Measurements from ENCODE around the gene DCLK2.

DCLK2 gene

DNA sequence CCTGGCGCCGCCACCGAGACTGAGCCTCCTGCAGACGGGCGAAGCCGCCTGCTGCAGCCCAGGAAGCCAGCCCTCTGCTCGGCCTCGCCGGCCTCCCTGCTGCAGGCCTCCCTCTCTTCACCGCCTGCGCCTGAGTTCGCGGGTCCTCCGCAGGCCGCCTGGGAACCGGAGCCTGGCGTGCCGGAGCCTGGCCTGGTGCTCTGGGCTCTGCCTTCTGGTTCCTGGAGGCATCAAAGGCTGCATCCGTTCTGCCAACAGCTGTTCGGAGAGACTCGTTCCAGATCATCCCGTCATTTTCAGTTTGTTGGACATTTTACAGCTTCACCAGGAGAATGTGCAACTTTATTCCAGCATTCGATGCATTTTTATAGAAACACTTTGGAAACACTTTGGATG lies 178.0 kb downstream of the DCLK2 start:
- CTCF ChIA-PET: no interaction called here
- Histone ChIP-seq H3K4me3 (ENCODE audit: low read depth, low read length) (no peak overlapping the region), H3K4me1 (ENCODE audit: control insufficient read depth, insufficient read depth, low read length) (no peaks in the 10 kb centered on the region), H3K36me3 (ENCODE audit: control insufficient read depth in 2 of 2, insufficient read depth in 1 of 2, low read length in 2 of 2) (peaks cover 0 to 24% of the 10 kb centered on the region in 2 experiments; a peak in 1 of 3 replicates), H3K27ac (ENCODE audit: extremely low read depth, low read depth, low read length) (no peak overlapping the region), H3K9me3 (ENCODE audit: control insufficient read depth, insufficient read depth, low read depth, low read length) (no peaks in the 10 kb centered on the region)
- TF ChIP-seq, protein P1, sequence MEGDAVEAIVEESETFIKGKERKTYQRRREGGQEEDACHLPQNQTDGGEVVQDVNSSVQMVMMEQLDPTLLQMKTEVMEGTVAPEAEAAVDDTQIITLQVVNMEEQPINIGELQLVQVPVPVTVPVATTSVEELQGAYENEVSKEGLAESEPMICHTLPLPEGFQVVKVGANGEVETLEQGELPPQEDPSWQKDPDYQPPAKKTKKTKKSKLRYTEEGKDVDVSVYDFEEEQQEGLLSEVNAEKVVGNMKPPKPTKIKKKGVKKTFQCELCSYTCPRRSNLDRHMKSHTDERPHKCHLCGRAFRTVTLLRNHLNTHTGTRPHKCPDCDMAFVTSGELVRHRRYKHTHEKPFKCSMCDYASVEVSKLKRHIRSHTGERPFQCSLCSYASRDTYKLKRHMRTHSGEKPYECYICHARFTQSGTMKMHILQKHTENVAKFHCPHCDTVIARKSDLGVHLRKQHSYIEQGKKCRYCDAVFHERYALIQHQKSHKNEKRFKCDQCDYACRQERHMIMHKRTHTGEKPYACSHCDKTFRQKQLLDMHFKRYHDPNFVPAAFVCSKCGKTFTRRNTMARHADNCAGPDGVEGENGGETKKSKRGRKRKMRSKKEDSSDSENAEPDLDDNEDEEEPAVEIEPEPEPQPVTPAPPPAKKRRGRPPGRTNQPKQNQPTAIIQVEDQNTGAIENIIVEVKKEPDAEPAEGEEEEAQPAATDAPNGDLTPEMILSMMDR (tag by site-specific recombination; IDR thresholded peaks at IDR 0.05): no peak
- TF ChIP-seq, protein P2, sequence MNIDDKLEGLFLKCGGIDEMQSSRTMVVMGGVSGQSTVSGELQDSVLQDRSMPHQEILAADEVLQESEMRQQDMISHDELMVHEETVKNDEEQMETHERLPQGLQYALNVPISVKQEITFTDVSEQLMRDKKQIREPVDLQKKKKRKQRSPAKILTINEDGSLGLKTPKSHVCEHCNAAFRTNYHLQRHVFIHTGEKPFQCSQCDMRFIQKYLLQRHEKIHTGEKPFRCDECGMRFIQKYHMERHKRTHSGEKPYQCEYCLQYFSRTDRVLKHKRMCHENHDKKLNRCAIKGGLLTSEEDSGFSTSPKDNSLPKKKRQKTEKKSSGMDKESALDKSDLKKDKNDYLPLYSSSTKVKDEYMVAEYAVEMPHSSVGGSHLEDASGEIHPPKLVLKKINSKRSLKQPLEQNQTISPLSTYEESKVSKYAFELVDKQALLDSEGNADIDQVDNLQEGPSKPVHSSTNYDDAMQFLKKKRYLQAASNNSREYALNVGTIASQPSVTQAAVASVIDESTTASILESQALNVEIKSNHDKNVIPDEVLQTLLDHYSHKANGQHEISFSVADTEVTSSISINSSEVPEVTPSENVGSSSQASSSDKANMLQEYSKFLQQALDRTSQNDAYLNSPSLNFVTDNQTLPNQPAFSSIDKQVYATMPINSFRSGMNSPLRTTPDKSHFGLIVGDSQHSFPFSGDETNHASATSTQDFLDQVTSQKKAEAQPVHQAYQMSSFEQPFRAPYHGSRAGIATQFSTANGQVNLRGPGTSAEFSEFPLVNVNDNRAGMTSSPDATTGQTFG (tag by site-specific recombination; IDR thresholded peaks at IDR 0.05; ENCODE audit: borderline replicate concordance): no peak
- no peak for TF ChIP-seq ZNF473 (tag by site-specific recombination; IDR thresholded peaks at IDR 0.05)
- TF ChIP-seq ZNF843 (tag by site-specific recombination; IDR thresholded peaks at IDR 0.05): no peak
- TF ChIP-seq ZNF560 (tag by site-specific recombination; IDR thresholded peaks at IDR 0.05; ENCODE audit: borderline replicate concordance): no peak
- TF ChIP-seq, protein P3, sequence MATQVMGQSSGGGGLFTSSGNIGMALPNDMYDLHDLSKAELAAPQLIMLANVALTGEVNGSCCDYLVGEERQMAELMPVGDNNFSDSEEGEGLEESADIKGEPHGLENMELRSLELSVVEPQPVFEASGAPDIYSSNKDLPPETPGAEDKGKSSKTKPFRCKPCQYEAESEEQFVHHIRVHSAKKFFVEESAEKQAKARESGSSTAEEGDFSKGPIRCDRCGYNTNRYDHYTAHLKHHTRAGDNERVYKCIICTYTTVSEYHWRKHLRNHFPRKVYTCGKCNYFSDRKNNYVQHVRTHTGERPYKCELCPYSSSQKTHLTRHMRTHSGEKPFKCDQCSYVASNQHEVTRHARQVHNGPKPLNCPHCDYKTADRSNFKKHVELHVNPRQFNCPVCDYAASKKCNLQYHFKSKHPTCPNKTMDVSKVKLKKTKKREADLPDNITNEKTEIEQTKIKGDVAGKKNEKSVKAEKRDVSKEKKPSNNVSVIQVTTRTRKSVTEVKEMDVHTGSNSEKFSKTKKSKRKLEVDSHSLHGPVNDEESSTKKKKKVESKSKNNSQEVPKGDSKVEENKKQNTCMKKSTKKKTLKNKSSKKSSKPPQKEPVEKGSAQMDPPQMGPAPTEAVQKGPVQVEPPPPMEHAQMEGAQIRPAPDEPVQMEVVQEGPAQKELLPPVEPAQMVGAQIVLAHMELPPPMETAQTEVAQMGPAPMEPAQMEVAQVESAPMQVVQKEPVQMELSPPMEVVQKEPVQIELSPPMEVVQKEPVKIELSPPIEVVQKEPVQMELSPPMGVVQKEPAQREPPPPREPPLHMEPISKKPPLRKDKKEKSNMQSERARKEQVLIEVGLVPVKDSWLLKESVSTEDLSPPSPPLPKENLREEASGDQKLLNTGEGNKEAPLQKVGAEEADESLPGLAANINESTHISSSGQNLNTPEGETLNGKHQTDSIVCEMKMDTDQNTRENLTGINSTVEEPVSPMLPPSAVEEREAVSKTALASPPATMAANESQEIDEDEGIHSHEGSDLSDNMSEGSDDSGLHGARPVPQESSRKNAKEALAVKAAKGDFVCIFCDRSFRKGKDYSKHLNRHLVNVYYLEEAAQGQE (tag by site-specific recombination; IDR thresholded peaks at IDR 0.05): no peak
- TF ChIP-seq, protein P4, sequence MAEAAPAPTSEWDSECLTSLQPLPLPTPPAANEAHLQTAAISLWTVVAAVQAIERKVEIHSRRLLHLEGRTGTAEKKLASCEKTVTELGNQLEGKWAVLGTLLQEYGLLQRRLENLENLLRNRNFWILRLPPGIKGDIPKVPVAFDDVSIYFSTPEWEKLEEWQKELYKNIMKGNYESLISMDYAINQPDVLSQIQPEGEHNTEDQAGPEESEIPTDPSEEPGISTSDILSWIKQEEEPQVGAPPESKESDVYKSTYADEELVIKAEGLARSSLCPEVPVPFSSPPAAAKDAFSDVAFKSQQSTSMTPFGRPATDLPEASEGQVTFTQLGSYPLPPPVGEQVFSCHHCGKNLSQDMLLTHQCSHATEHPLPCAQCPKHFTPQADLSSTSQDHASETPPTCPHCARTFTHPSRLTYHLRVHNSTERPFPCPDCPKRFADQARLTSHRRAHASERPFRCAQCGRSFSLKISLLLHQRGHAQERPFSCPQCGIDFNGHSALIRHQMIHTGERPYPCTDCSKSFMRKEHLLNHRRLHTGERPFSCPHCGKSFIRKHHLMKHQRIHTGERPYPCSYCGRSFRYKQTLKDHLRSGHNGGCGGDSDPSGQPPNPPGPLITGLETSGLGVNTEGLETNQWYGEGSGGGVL (tag by site-specific recombination; IDR thresholded peaks at IDR 0.05): no peak
- no peak for TF ChIP-seq OSR2 (tag by site-specific recombination; IDR thresholded peaks at IDR 0.05)
- TF ChIP-seq ZNF747 (tag by site-specific recombination; IDR thresholded peaks at IDR 0.05): no peak
- TF ChIP-seq ZNF776 (tag by site-specific recombination; IDR thresholded peaks at IDR 0.05; ENCODE audit: borderline replicate concordance): no peak
- TF ChIP-seq, protein P5, sequence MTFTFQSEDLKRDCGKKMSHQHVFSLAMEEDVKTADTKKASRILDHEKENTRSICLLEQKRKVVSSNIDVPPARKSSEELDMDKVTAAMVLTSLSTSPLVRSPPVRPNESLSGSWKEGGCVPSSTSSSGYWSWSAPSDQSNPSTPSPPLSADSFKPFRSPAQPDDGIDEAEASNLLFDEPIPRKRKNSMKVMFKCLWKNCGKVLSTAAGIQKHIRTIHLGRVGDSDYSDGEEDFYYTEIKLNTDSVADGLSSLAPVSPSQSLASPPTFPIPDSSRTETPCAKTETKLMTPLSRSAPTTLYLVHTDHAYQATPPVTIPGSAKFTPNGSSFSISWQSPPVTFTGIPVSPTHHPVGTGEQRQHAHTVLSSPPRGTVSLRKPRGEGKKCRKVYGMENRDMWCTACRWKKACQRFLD (tag by site-specific recombination; IDR thresholded peaks at IDR 0.05): no peak
- TF ChIP-seq ZNF701 (tag by site-specific recombination; IDR thresholded peaks at IDR 0.05): no peak
- no peak for TF ChIP-seq ZNF274 (IDR thresholded peaks at IDR 0.05; ENCODE audit: low read length)
- no peak for TF ChIP-seq ZNF274 (tag by site-specific recombination; IDR thresholded peaks at IDR 0.05; ENCODE audit: borderline replicate concordance)
- no peak for TF ChIP-seq ZNF146 (tag by site-specific recombination; IDR thresholded peaks at IDR 0.05)
- TF ChIP-seq ZNF133 (tag by site-specific recombination; IDR thresholded peaks at IDR 0.05): no peak
- TF ChIP-seq, protein P6, sequence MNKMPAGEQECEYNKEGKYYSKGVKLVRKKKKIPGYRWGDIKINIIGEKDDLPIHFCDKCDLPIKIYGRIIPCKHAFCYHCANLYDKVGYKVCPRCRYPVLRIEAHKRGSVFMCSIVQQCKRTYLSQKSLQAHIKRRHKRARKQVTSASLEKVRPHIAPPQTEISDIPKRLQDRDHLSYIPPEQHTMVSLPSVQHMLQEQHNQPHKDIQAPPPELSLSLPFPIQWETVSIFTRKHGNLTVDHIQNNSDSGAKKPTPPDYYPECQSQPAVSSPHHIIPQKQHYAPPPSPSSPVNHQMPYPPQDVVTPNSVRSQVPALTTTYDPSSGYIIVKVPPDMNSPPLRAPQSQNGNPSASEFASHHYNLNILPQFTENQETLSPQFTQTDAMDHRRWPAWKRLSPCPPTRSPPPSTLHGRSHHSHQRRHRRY (tag by site-specific recombination; IDR thresholded peaks at IDR 0.05): no peak
- TF ChIP-seq ZNF555 (tag by site-specific recombination; conservative IDR thresholded peaks at IDR 0.05): no peak
- no peak for TF ChIP-seq ZSCAN16 (tag by site-specific recombination; IDR thresholded peaks at IDR 0.05)
- TF ChIP-seq, protein P7, sequence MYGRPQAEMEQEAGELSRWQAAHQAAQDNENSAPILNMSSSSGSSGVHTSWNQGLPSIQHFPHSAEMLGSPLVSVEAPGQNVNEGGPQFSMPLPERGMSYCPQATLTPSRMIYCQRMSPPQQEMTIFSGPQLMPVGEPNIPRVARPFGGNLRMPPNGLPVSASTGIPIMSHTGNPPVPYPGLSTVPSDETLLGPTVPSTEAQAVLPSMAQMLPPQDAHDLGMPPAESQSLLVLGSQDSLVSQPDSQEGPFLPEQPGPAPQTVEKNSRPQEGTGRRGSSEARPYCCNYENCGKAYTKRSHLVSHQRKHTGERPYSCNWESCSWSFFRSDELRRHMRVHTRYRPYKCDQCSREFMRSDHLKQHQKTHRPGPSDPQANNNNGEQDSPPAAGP (tag by site-specific recombination; IDR thresholded peaks at IDR 0.05): no peak
- TF ChIP-seq, protein P8, sequence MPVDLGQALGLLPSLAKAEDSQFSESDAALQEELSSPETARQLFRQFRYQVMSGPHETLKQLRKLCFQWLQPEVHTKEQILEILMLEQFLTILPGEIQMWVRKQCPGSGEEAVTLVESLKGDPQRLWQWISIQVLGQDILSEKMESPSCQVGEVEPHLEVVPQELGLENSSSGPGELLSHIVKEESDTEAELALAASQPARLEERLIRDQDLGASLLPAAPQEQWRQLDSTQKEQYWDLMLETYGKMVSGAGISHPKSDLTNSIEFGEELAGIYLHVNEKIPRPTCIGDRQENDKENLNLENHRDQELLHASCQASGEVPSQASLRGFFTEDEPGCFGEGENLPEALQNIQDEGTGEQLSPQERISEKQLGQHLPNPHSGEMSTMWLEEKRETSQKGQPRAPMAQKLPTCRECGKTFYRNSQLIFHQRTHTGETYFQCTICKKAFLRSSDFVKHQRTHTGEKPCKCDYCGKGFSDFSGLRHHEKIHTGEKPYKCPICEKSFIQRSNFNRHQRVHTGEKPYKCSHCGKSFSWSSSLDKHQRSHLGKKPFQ (tag by site-specific recombination; IDR thresholded peaks at IDR 0.05): no peak
- POLR2A ChIA-PET: no interaction called here
